AG09319 (cell line): Measurements from ENCODE around the gene MAD1L1.
"Not testable (repeated sequence)": the region's sequence is repeated elsewhere in the genome, so short reads cannot be mapped to it uniquely, and the experiment has no call there.

Experiments
- DNase-seq: peaks from one replicate; pipeline ENCODE4 v3.0.0-alpha.2; 2010; ENCODE audit warnings: low read depth; ENCODE audit errors: extremely low read depth
- TF ChIP-seq, protein P1 (sequence below): IDR thresholded peaks from 2 replicates; pipeline ENCODE4 v1.5.1; 2011; ENCODE audit warnings: low read depth, mild to moderate bottlenecking, inconsistent platforms, low read length, moderate library complexity

Gene MAD1L1

DNA sequence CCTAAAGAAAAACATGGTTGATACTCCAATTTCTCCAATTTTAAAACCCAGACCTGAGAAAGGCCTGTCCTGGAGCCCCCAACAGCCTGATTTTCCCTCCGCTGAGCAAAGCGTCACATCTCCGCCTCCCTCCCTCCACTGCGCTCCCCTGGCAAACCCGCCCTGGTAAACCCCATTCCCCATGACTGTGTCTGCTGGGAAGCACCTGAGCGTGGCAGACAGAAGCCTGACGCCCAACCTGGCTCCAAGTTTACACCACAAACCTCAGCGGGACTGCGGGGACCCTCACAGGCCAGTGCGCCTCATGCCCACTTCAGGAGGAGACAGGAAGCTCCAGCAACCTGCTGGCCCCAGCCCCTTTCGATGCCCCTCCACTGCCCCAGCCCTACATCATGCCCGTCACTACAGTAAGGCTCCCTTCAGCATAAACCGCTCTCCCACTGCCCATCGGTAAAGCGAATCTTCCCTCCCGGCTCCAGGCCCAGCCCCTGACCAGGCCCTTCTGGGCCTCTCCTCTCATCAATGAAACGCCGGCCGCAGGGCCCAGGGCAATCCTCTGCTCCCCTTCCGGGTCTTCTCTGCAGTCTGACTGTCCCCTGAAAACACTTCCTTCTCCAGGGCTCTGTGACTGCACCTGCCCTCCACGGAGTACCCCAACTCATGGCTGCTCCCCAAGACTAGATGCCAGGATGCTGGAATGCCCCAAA lies 233.3 kb downstream of the MAD1L1 start:
- DNase-seq, result no peak
- TF ChIP-seq, protein P1, sequence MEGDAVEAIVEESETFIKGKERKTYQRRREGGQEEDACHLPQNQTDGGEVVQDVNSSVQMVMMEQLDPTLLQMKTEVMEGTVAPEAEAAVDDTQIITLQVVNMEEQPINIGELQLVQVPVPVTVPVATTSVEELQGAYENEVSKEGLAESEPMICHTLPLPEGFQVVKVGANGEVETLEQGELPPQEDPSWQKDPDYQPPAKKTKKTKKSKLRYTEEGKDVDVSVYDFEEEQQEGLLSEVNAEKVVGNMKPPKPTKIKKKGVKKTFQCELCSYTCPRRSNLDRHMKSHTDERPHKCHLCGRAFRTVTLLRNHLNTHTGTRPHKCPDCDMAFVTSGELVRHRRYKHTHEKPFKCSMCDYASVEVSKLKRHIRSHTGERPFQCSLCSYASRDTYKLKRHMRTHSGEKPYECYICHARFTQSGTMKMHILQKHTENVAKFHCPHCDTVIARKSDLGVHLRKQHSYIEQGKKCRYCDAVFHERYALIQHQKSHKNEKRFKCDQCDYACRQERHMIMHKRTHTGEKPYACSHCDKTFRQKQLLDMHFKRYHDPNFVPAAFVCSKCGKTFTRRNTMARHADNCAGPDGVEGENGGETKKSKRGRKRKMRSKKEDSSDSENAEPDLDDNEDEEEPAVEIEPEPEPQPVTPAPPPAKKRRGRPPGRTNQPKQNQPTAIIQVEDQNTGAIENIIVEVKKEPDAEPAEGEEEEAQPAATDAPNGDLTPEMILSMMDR, result no peak

DNA sequence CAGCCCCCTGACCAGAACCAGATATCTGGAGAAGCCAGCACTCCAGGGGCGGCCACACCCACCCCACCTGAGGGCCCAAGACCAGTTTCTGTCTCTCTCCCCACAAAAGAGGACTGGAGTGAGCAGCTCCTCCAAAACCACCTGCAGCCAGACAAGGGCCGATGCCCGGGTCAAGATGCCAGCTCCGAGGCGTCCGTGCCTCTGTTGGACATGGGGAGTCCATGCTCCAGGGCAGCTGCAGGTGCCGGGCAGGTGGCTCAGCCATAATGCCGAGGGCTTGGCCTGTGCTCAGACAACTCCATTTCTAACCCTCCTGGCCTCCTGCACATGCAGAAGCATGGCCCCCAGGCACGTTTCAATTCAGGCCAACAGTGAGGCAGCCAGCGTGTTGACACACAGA lies 234.6 kb downstream of the MAD1L1 start:
- TF ChIP-seq, protein P1, result no peak
- DNase-seq, result no peak

DNA sequence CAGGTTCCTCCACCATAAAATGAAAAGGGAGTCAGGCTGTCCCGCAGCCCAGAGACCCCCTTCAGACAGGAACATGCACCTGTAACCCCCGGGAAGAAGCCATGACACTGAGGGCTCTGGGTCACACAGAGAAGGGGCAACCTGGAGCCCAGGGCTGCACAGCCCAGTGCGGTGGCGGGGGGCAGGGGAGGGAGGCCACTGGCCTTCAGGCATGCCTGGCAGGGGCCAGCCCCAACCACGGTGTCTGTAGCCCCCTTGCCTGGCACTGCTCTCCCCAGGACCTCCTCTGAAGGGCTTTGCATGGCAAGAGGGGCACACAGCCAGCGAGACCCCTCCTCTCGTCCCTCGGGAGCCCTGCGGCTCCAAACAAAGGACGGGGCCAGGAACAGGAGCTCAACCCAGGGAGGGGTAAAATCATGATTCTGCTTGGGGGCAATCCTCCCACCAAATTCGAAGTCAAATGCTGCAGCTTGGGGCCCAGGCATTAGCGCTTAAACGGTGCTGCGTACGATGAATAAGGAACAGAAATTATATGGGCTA lies 235.1 kb downstream of the MAD1L1 start:
- no peak for DNase-seq
- TF ChIP-seq, protein P1, result no peak

DNA sequence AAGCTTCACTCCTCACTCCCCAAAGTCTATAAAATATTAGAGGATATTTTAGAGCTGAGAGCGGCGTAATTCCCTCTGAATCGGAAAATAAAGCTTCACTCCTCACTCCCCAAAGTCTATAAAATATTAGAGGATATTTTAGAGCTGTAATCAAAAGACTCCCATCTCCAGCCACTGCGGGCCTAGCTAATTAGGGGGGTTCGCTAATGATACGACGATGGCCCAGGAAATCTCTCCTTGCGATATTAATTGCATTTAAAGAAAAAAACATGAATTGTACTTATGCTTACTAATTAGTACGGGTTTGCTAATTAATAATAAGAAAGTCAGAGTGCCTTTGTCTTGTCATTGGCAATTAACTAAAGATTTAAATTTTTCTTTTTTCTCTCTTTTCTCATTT lies 235.9 kb downstream of the MAD1L1 start:
- TF ChIP-seq, protein P1, result no peak

DNA sequence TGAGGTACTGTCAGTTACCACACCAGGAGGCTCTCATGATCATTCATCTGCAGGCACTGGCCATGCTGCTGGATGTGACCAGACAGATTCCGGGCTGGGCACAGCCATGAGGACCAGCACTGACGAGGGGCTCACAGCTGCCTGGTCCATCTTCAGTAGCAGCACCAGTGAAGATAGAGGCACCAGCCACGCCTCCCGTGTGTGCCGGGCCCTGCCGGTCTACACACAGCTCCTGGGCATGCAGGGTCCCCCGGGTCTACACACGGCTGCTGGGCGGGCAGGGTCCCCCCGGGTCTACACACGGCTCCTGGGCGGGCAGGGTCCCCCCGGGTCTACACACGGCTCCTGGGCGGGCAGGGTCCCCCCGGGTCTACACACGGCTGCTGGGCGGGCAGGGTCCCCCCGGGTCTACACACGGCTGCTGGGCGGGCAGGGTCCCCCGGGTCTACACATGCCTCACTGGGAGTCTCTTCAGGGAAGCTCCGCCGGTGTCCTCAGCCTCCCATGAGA lies 236.8 kb downstream of the MAD1L1 start:
- DNase-seq, result not testable (repeated sequence)

More for the DNA sequence above, 235.9 kb downstream of the MAD1L1 start:
- DNase-seq, result no peak

DNA sequence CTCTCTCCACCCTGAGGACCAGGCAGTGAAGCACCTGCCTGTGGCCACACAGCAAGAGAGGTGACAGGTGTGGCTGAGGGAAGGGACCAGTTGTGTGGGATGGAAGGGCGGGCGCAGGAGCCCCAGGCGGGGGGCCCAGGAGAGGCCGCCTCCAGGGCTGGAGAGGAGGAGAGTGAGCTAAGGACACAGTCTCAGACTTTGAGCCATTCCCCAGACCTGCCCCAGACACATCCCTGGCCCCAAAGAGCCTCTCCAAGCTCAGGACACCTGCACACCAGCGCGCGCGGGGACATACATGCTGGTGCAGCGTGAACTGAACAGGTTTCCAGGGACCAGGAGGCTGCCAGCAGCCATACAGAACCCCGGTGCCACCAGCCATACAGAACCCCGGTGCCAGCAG lies 237.3 kb downstream of the MAD1L1 start:
- no peak for DNase-seq
- TF ChIP-seq, protein P1, result no peak

DNA sequence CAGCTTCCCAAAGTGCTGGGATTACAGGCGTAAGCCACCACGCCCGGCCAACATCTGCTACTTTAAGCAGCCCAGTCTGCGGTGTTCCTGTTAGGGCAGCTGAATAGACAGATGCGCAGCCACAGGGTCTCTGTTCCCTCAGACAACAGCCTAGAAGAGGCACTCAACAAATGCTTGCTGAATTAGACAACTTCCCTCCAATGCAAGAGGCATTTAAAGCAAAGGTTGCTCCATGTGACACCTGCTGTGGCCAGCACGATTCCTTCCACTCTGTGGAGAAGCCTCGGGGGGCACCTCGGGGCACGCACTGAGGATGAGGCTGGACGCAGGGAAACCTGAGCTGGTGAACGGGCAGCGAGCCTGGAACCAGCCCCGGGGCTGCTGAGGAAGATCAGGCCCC lies 237.8 kb downstream of the MAD1L1 start:
- TF ChIP-seq, protein P1, result no peak
- no peak for DNase-seq
